Thymus (tissue), 11 donors: Measurements from ENCODE around the gene PTH1R. TPM values are rescaled to one million over a fixed set of nuclear protein-coding genes. Genes with fewer than 3 reads are reported as not detected.

Experiments
- DNase-seq, 9 donors: peaks; one replicate each; pipeline ENCODE4 v3.0.0-alpha.2; 2013; ENCODE audit warnings: low spot score in 9 of 9, low read depth in 6 of 9, missing footprints in 1 of 9
- H3K27ac ChIP-seq, 2 donors: one replicate each; pipeline ENCODE4 v1.5.1; 2013; ENCODE audit warnings: control low read depth in 1 of 2, low read depth in 1 of 2, low read length in 1 of 2, mild to moderate bottlenecking in 1 of 2, moderate library complexity in 1 of 2
- H3K27me3 ChIP-seq, 2 donors: one replicate each; pipeline ENCODE4 v1.5.1; 2013; ENCODE audit warnings: low read length in 1 of 2; ENCODE audit not compliant: control insufficient read depth in 2 of 2, insufficient read depth in 1 of 2
- H3K36me3 ChIP-seq, 2 donors: one replicate each; pipeline ENCODE4 v1.5.1; 2013; ENCODE audit warnings: low read length in 1 of 2, mild to moderate bottlenecking in 1 of 2, moderate library complexity in 1 of 2; ENCODE audit not compliant: control insufficient read depth in 2 of 2, insufficient read depth in 2 of 2
- H3K4me1 ChIP-seq, 2 donors: one replicate each; pipeline ENCODE4 v1.5.1; 2013; ENCODE audit warnings: low read length in 2 of 2; ENCODE audit not compliant: control insufficient read depth in 2 of 2, insufficient read depth in 2 of 2
- H3K4me3 ChIP-seq, 2 donors: one replicate each; pipeline ENCODE4 v1.5.1; 2013; ENCODE audit warnings: low read length in 2 of 2, control low read depth in 1 of 2, mild to moderate bottlenecking in 1 of 2
- H3K9me3 ChIP-seq, 2 donors: one replicate each; pipeline ENCODE4 v1.5.1; 2013; ENCODE audit warnings: low read length in 1 of 2, mild to moderate bottlenecking in 1 of 2; ENCODE audit not compliant: control insufficient read depth in 2 of 2, insufficient read depth in 1 of 2
- WGBS: extraction: QIAGEN DNeasy Blood & Tissue Kit; methylation state at CpG from one replicate; pipeline ENCODE4 v1.1.7; 2013; 5-methylcytosine and 5-hydroxymethylcytosine counted together
- polyA plus RNA-seq: library from polyadenylated mRNA; stranded (reverse); fragments of 200-250 nt; gene quantifications from one replicate; pipeline ENCODE4 v1.2.3, GENCODE V29; 2013
- total RNA-seq: library from RNA; stranded (reverse); fragments of 120-200 nt; gene quantifications from one replicate; pipeline ENCODE4 v1.2.4, GENCODE V29; 2013
- donor health status: healthy.

PTH1R gene
- total and polyA plus RNA-seq, 2 donors = 0.80 to 6.9 TPM

GRCh38 chr3:46892285-46893145 is 15.0 kb downstream of the PTH1R start:
- Histone ChIP-seq H3K4me3 (peak overlapping the region; percentile 6 to 24), H3K36me3 (no peaks in the 10 kb centered on the region), H3K9me3 (no peaks in the 10 kb centered on the region), H3K27me3 (peaks cover 13 to 96% of the 10 kb centered on the region in 2 donors), H3K4me1 (peaks cover 0 to 6% of the 10 kb centered on the region in 2 donors), H3K27ac (no peak overlapping the region)
- 10% methylated on average over 58 of the region's 58 CpGs for WGBS
- no peak for DNase-seq

- DNase-seq = no peak
- 93% methylated on average over 6 of the region's 6 CpGs for WGBS
- peaks cover 0 to 8% of the 10 kb centered on the region in 2 donors for H3K4me1 ChIP-seq
- H3K9me3 ChIP-seq = no peaks in the 10 kb centered on the region
- H3K27ac ChIP-seq = no peak overlapping the region
- peaks cover 18 to 97% of the 10 kb centered on the region in 2 donors for H3K27me3 ChIP-seq
- H3K4me3 ChIP-seq = no peak overlapping the region
- H3K36me3 ChIP-seq = no peaks in the 10 kb centered on the region
These were observed 15.7 kb downstream of the PTH1R start for GRCh38 chr3:46893146-46893748.

GRCh38 chr3:46893763-46894162 is 16.2 kb downstream of the PTH1R start:
- 86% methylated on average over 9 of the region's 9 CpGs for WGBS
- Histone ChIP-seq H3K9me3 (no peaks in the 10 kb centered on the region), H3K36me3 (no peaks in the 10 kb centered on the region), H3K4me1 (peaks cover 2 to 9% of the 10 kb centered on the region in 2 donors), H3K27me3 (peaks cover 23 to 97% of the 10 kb centered on the region in 2 donors), H3K4me3 (no peak overlapping the region), H3K27ac (no peak overlapping the region)
- DNase-seq = no peak

GRCh38 chr3:46894256-46894655 is 16.7 kb downstream of the PTH1R start:
- no peaks in the 10 kb centered on the region for H3K9me3 ChIP-seq
- no peaks in the 10 kb centered on the region for H3K36me3 ChIP-seq
- peaks cover 28 to 97% of the 10 kb centered on the region in 2 donors for H3K27me3 ChIP-seq
- no peak overlapping the region for H3K27ac ChIP-seq
- no peak overlapping the region for H3K4me3 ChIP-seq
- WGBS = 95% methylated on average over 6 of the region's 6 CpGs
- no peak for DNase-seq
- H3K4me1 ChIP-seq = peaks cover 3 to 9% of the 10 kb centered on the region in 2 donors

GRCh38 chr3:46895204-46895660 is 17.7 kb downstream of the PTH1R start:
- DNase-seq = peak; percentile 32 to 81 (median 57)
- Histone ChIP-seq H3K9me3 (no peaks in the 10 kb centered on the region), H3K4me3 (no peak overlapping the region), H3K27ac (no peak overlapping the region), H3K4me1 (peaks cover 3 to 9% of the 10 kb centered on the region in 2 donors), H3K36me3 (no peaks in the 10 kb centered on the region), H3K27me3 (peaks cover 29 to 97% of the 10 kb centered on the region in 2 donors)
- WGBS = 21% methylated on average over 5 of the region's 5 CpGs

GRCh38 chr3:46895761-46896160 is 18.2 kb downstream of the PTH1R start:
- H3K27me3 ChIP-seq = peaks cover 29 to 93% of the 10 kb centered on the region in 2 donors
- H3K9me3 ChIP-seq = no peaks in the 10 kb centered on the region
- no peak for DNase-seq
- peaks cover 3 to 9% of the 10 kb centered on the region in 2 donors for H3K4me1 ChIP-seq
- H3K36me3 ChIP-seq = no peaks in the 10 kb centered on the region
- no peak overlapping the region for H3K27ac ChIP-seq
- H3K4me3 ChIP-seq = no peak overlapping the region
- WGBS = 96% methylated on average over 4 of the region's 4 CpGs

- peaks cover 29 to 91% of the 10 kb centered on the region in 2 donors for H3K27me3 ChIP-seq
- peaks cover 3 to 9% of the 10 kb centered on the region in 2 donors for H3K4me1 ChIP-seq
- H3K4me3 ChIP-seq = no peak overlapping the region
- no peak for DNase-seq
- 96% methylated on average over 5 of the region's 5 CpGs for WGBS
- H3K9me3 ChIP-seq = no peaks in the 10 kb centered on the region
- H3K36me3 ChIP-seq = no peaks in the 10 kb centered on the region
- H3K27ac ChIP-seq = no peak overlapping the region
These were observed 18.9 kb downstream of the PTH1R start for GRCh38 chr3:46896386-46896785.

- Histone ChIP-seq H3K4me1 (peaks cover 3 to 8% of the 10 kb centered on the region in 2 donors), H3K4me3 (no peak overlapping the region), H3K27ac (no peak overlapping the region), H3K36me3 (no peaks in the 10 kb centered on the region), H3K9me3 (no peaks in the 10 kb centered on the region), H3K27me3 (peaks cover 26 to 84% of the 10 kb centered on the region in 2 donors)
- no peak for DNase-seq
- 96% methylated on average over 2 of the region's 2 CpGs for WGBS
These were observed 19.5 kb downstream of the PTH1R start for GRCh38 chr3:46897031-46897430.

- H3K27ac ChIP-seq = no peak overlapping the region
- no peaks in the 10 kb centered on the region for H3K36me3 ChIP-seq
- H3K4me1 ChIP-seq = peaks cover 3% of the 10 kb centered on the region in 2 donors
- no peak overlapping the region for H3K4me3 ChIP-seq
- WGBS = 89% methylated on average over 15 of the region's 15 CpGs
- no peaks in the 10 kb centered on the region for H3K9me3 ChIP-seq
- DNase-seq = no peak
- peaks cover 22 to 78% of the 10 kb centered on the region in 2 donors for H3K27me3 ChIP-seq
These were observed 20.4 kb downstream of the PTH1R start for GRCh38 chr3:46897829-46898320.
